Measurements from ENCODE around the gene TMPRSS9.
"Not testable (repeated sequence)": the region's sequence is repeated elsewhere in the genome, so short reads cannot be mapped to it uniquely, and the experiment has no call there.

The TMPRSS9 gene

GRCh38 chr19:2446381-2446780, 86.3 kb downstream of the TMPRSS9 start:
- Histone ChIP-seq H3K4me3 (no peak overlapping the region), H3K27ac (no peak overlapping the region)

GRCh38 chr19:2449019-2449418, 89.0 kb downstream of the TMPRSS9 start:
- Histone ChIP-seq H3K27ac (no peak overlapping the region), H3K4me3 (no peak overlapping the region)

- H3K27ac ChIP-seq, result no peak overlapping the region
- no peak overlapping the region for H3K4me3 ChIP-seq
These were observed 91.1 kb downstream of the TMPRSS9 start for GRCh38 chr19:2451138-2451537.

GRCh38 chr19:2451741-2452140, 91.7 kb downstream of the TMPRSS9 start:
- H3K4me3 ChIP-seq, result no peak overlapping the region

GRCh38 chr19:2453431-2454025, 93.5 kb downstream of the TMPRSS9 start:
- H3K27ac ChIP-seq, result no peak overlapping the region

More at GRCh38 chr19:2451741-2452140, 91.7 kb downstream of the TMPRSS9 start:
- no peak overlapping the region for H3K27ac ChIP-seq

GRCh38 chr19:2454199-2454961, 94.3 kb downstream of the TMPRSS9 start:
- Histone ChIP-seq H3K27ac (no peak overlapping the region), H3K4me3 (no peak overlapping the region)

More at GRCh38 chr19:2453431-2454025, 93.5 kb downstream of the TMPRSS9 start:
- no peak overlapping the region for H3K4me3 ChIP-seq

- H3K4me3 ChIP-seq, result peak overlapping the region; percentile 61 to 100 (median 97)
- H3K27ac ChIP-seq, result peak overlapping the region in 18 of 21 experiments; percentile 56 to 90 (median 82)
These were observed 95.1 kb downstream of the TMPRSS9 start for GRCh38 chr19:2454962-2455850.

- H3K4me3 ChIP-seq, result peak overlapping the region; percentile 61 to 100 (median 97)
These were observed 95.9 kb downstream of the TMPRSS9 start for GRCh38 chr19:2455851-2456570.

GRCh38 chr19:2457394-2458037, 97.5 kb downstream of the TMPRSS9 start:
- Histone ChIP-seq H3K27ac (peak overlapping the region in 18 of 21 experiments; percentile 49 to 87 (median 72)), H3K4me3 (peak overlapping the region in 5 of 7 experiments; percentile 18 to 99 (median 23))

More at GRCh38 chr19:2455851-2456570, 95.9 kb downstream of the TMPRSS9 start:
- H3K27ac ChIP-seq, result peak overlapping the region; percentile 27 to 90 (median 81)

GRCh38 chr19:2458054-2458453, 98.0 kb downstream of the TMPRSS9 start:
- H3K27ac ChIP-seq, result no peak overlapping the region
- no peak overlapping the region for H3K4me3 ChIP-seq

- not testable (repeated sequence) for H3K27ac ChIP-seq, H3K4me3 ChIP-seq
These were observed 98.7 kb downstream of the TMPRSS9 start for GRCh38 chr19:2458776-2459175.

- Histone ChIP-seq H3K4me3 (no peak overlapping the region), H3K27ac (no peak overlapping the region)
These were observed 100.2 kb downstream of the TMPRSS9 start for GRCh38 chr19:2460245-2460644.

- Histone ChIP-seq H3K27ac (peak overlapping the region in 10 of 21 experiments; percentile 7 to 67 (median 32)), H3K4me3 (peak overlapping the region; percentile 41 to 59 (median 52))
These were observed 101.9 kb downstream of the TMPRSS9 start for GRCh38 chr19:2461751-2462634.

- H3K4me3 ChIP-seq, result peak overlapping the region; percentile 41 to 59 (median 52)
- H3K27ac ChIP-seq, result peak overlapping the region in 5 of 21 experiments; percentile 7 to 67 (median 34)
These were observed 102.8 kb downstream of the TMPRSS9 start for GRCh38 chr19:2462635-2463421.

GRCh38 chr19:2463694-2464093, 103.6 kb downstream of the TMPRSS9 start:
- not testable (repeated sequence) for H3K27ac ChIP-seq, H3K4me3 ChIP-seq

GRCh38 chr19:2464389-2464788, 104.3 kb downstream of the TMPRSS9 start:
- H3K27ac ChIP-seq, result no peak overlapping the region
- H3K4me3 ChIP-seq, result no peak overlapping the region

GRCh38 chr19:2468596-2468995, 108.5 kb downstream of the TMPRSS9 start:
- no peak overlapping the region for H3K4me3 ChIP-seq
- no peak overlapping the region for H3K27ac ChIP-seq
